CD4-positive, alpha-beta T cell (primary cell): ENCODE data around the gene GDI1. TPM values are rescaled to one million over a fixed set of nuclear protein-coding genes. Genes with fewer than 3 reads are reported as not detected.
"Not testable (repeated sequence)": the region's sequence is repeated elsewhere in the genome, so short reads cannot be mapped to it uniquely, and the experiment has no call there.

Source experiments
- ATAC-seq: fragments of 200-7000 bp; cut with Tn5 transposase; one replicate; pipeline ENCODE4 v1.10.0; 2022; ENCODE audit warnings: mild to moderate bottlenecking; ENCODE audit not compliant: poor library complexity
- CTCF ChIA-PET: fragments of 350-600 bp; sonication (Branson Sonifier 250); formaldehyde crosslinking; loops from one replicate; lab custom pipeline; 2021; ENCODE audit warnings: antibody characterized with exemption, inconsistent platforms; lab: Charles Lee
- POLR2A ChIA-PET: fragments of 350-600 bp; sonication (Branson Sonifier 250); formaldehyde crosslinking; loops from one replicate; lab custom pipeline; 2021; ENCODE audit warnings: antibody characterized with exemption, inconsistent platforms; lab: Charles Lee
- DNase-seq, 14 experiments: peaks; one replicate each; pipeline ENCODE4 v3.0.0-alpha.2; 2013 to 2020; ENCODE audit warnings: mixed read lengths in 2 of 14
- H3K27ac ChIP-seq, 2 donors: one replicate each; pipeline versions ENCODE4 v1.5.1 to v1.7.0; 2013; ENCODE audit warnings: low read length in 2 of 2, low read depth in 1 of 2, mild to moderate bottlenecking in 1 of 2
- H3K27me3 ChIP-seq, 2 experiments: 1 replicate in 1 of 2; 2 replicates in 1 of 2; pipeline versions ENCODE4 v1.6.1 to v1.7.0; 2013; ENCODE audit warnings: low read length in 2 of 2, control low read depth in 1 of 2, mild to moderate bottlenecking in 1 of 2, moderate library complexity in 1 of 2; ENCODE audit not compliant: insufficient read depth in 2 of 2, control insufficient read depth in 1 of 2
- H3K36me3 ChIP-seq: one replicate; pipeline ENCODE4 v1.6.1; 2013; ENCODE audit warnings: low read length, control low read depth; ENCODE audit not compliant: insufficient read depth
- H3K4me1 ChIP-seq: one replicate; pipeline ENCODE4 v1.6.1; 2013; ENCODE audit warnings: low read length, control low read depth; ENCODE audit not compliant: insufficient read depth
- H3K4me3 ChIP-seq: one replicate; pipeline ENCODE4 v1.5.1; 2013; ENCODE audit warnings: mild to moderate bottlenecking, low read length, moderate library complexity
- H3K9me3 ChIP-seq, 2 experiments: 1 replicate in 1 of 2; 2 replicates in 1 of 2; pipeline versions ENCODE4 v1.6.1 to v1.7.0; 2013; ENCODE audit warnings: low read length in 2 of 2, mild to moderate bottlenecking in 2 of 2, control low read depth in 1 of 2, moderate library complexity in 1 of 2; ENCODE audit not compliant: control insufficient read depth in 1 of 2, insufficient read depth in 1 of 2
- H3K27ac Mint-ChIP-seq: one replicate; pipeline ENCODE4 v1.8.0; 2020; ENCODE audit warnings: mixed read lengths
- H3K27me3 Mint-ChIP-seq: one replicate; pipeline ENCODE4 v1.8.0; 2021; ENCODE audit warnings: mixed read lengths
- H3K36me3 Mint-ChIP-seq: one replicate; pipeline ENCODE4 v1.8.0; 2021; ENCODE audit warnings: low read depth, mixed read lengths
- H3K4me1 Mint-ChIP-seq: one replicate; pipeline ENCODE4 v1.8.0; 2021; ENCODE audit warnings: low read depth, mixed read lengths
- H3K4me3 Mint-ChIP-seq: one replicate; pipeline ENCODE4 v1.8.0; 2020; ENCODE audit warnings: mild to moderate bottlenecking, mixed read lengths
- H3K9me3 Mint-ChIP-seq: one replicate; pipeline ENCODE4 v1.8.0; 2020; ENCODE audit warnings: mixed read lengths
- intact Hi-C, 2 experiments: fragments of 100-400 bp; cut with DNase I in 1 of 2; cut with micrococcal nuclease in 1 of 2; formaldehyde crosslinking; loops; one replicate each; pipeline versions ENCODE4 v1.15.1 to v1.9.0; 2023 to 2025; cut with DNase I, micrococcal nuclease
- total RNA-seq, 174 experiments: library from RNA in 2 of 174; stranded (reverse) in 2 of 174; gene quantifications; one replicate each; pipeline ENCODE4 v1.2.3 and lab custom pipeline; 2021 to 2026
- TF ChIP-seq, protein P1 (sequence below): fragments of 200-600 bp; IDR thresholded peaks from one replicate; pipeline ENCODE4 v1.8.0; 2022; ENCODE audit warnings: antibody characterized with exemption, mild to moderate bottlenecking

GDI1 gene
- total RNA-seq, 2 experiments from 2014 or later: 144 to 145 TPM

DNA sequence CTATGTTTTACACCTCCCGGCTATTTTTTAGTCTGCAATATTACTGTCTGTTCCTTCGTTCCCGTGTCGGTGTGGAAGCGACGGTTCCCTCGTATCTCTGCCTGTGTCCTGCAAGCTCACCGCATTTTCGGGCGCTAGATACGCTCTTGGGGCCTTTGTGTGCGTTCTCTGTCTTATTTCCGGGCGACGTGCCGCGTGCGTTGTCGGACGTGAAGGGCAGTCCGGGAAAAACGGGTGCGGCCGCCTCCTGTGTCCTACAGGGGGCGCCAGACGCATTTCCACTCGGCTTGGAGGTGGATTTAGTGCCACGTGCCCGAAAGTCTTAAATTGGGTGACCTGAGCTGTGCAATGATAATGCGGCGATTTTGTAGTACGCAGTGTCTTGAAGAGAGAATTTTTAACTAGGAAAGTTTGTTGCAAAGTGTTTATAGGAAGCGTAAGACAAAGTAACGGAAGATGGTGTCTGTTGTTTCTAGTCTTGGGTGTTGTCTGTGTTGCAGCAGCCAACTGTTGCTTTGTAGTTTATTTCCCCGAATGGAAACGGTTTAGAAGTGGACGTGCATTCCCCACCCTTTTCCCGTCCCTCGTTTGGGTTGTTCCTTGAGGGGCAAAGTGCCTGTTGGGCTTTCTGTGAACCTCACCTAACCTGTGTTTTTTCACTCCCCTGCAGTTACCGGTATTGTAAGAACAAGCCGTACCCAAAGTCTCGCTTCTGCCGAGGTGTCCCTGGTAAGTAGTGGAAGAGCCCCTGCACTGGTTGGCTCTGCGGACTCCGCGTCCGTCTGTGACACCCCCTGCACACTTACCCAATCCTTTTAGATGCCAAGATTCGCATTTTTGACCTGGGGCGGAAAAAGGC lies 38.1 kb upstream of the GDI1 start:
- intact Hi-C loops: loop anchor here in 1 of 2 experiments (5.0 kb wide), 1 partner anchor 133 kb away; no protein-coding TSS in a partner anchor
- H3K4me1 Mint-ChIP-seq: peaks cover 22% of the 10 kb centered on the region
- no peaks in the 10 kb centered on the region for H3K9me3 ChIP-seq
- peaks cover 27% of the 10 kb centered on the region for H3K4me1 ChIP-seq
- CTCF ChIA-PET: interaction anchor here (0.6 to 3.2 kb wide), 10 partner anchors 12 to 362 kb away, joined by 3 to 15 read pairs (median 3); partner anchors contain the start of genes SLC10A3 and TAFAZZIN
- H3K27ac Mint-ChIP-seq: peak overlapping the region; percentile 99
- H3K4me3 Mint-ChIP-seq: peak overlapping the region; percentile 98
- peaks cover 48% of the 10 kb centered on the region for H3K36me3 Mint-ChIP-seq
- peak overlapping the region; percentile 88 to 99 for H3K27ac ChIP-seq
- H3K27me3 Mint-ChIP-seq: no peaks in the 10 kb centered on the region
- no peaks in the 10 kb centered on the region for H3K27me3 ChIP-seq
- DNase-seq: peak; percentile 73 to 91 (median 80)
- POLR2A ChIA-PET: interaction anchor here (0.6 to 3.9 kb wide), 30 partner anchors 10 to 472 kb away, joined by 3 to 40 read pairs (median 4); partner anchors contain the start of genes ARHGAP4, ATP6AP1, DKC1 and DNASE1L1
- ATAC-seq: peak; percentile 50
- H3K36me3 ChIP-seq: peaks cover 24% of the 10 kb centered on the region
- peak overlapping the region; percentile 72 for H3K4me3 ChIP-seq
- H3K9me3 Mint-ChIP-seq: no peaks in the 10 kb centered on the region
- TF ChIP-seq, protein P1, sequence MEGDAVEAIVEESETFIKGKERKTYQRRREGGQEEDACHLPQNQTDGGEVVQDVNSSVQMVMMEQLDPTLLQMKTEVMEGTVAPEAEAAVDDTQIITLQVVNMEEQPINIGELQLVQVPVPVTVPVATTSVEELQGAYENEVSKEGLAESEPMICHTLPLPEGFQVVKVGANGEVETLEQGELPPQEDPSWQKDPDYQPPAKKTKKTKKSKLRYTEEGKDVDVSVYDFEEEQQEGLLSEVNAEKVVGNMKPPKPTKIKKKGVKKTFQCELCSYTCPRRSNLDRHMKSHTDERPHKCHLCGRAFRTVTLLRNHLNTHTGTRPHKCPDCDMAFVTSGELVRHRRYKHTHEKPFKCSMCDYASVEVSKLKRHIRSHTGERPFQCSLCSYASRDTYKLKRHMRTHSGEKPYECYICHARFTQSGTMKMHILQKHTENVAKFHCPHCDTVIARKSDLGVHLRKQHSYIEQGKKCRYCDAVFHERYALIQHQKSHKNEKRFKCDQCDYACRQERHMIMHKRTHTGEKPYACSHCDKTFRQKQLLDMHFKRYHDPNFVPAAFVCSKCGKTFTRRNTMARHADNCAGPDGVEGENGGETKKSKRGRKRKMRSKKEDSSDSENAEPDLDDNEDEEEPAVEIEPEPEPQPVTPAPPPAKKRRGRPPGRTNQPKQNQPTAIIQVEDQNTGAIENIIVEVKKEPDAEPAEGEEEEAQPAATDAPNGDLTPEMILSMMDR: peak; percentile 74

DNA sequence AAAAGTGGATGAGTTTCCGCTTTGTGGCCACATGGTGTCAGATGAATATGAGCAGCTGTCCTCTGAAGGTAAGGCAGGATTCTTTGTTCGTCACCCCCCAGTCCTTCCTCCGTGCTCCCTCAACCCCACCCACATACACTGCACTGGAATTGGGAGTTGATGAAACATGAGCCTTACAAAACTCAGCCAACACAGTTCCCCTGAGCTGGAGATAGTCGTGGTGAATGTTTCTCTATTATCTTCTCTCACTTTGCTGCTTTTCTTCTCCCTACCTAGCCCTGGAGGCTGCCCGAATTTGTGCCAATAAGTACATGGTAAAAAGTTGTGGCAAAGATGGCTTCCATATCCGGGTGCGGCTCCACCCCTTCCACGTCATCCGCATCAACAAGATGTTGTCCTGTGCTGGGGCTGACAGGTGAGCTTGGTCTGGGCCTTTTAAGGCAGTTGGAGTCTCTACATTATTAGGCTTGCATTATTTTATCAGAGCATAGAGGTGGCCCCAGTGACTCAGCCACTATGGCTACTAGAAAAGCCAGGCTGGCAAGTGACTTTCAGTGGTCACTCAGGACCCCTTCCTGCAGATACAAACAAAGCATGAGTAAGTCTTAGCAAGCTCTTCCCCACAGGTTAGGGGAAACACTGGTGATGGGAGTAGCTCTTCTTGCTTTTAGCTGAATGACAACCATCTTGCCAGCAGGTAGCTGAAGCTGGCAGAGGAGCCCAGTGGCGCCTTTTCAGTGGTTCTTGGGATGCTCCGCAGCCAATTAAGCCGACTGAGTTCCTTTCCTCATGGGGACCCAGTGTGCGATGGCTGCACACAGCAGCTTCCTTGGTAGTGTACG lies 37.2 kb upstream of the GDI1 start:
- ChIA-PET CTCF (interaction anchor here (0.9 to 3.2 kb wide), 4 partner anchors 12 to 91 kb away, joined by 3 to 15 read pairs (median 6); partner anchors contain the start of genes SLC10A3 and TAFAZZIN), POLR2A (interaction anchor here (0.8 to 3.9 kb wide), 12 partner anchors 9 to 473 kb away, joined by 3 to 40 read pairs (median 12); partner anchors contain the start of genes ARHGAP4, ATP6AP1, DNASE1L1 and EMD)
- H3K9me3 Mint-ChIP-seq: no peaks in the 10 kb centered on the region
- peak overlapping the region; percentile 72 for H3K4me3 ChIP-seq
- H3K9me3 ChIP-seq: no peaks in the 10 kb centered on the region
- H3K27me3 Mint-ChIP-seq: no peaks in the 10 kb centered on the region
- H3K27ac ChIP-seq: peak overlapping the region; percentile 88 to 99
- TF ChIP-seq, protein P1: no peak
- peak overlapping the region; percentile 99 for H3K27ac Mint-ChIP-seq
- ATAC-seq: peak; percentile 5
- intact Hi-C loops: loop anchor here (2.0 to 5.0 kb wide), 2 partner anchors 27 to 133 kb away; no protein-coding TSS in a partner anchor
- peaks cover 22% of the 10 kb centered on the region for H3K4me1 Mint-ChIP-seq
- H3K36me3 ChIP-seq: peaks cover 24% of the 10 kb centered on the region
- H3K36me3 Mint-ChIP-seq: peaks cover 48% of the 10 kb centered on the region
- DNase-seq: peak in 5 of 14 experiments; percentile 25 to 59 (median 37)
- no peaks in the 10 kb centered on the region for H3K27me3 ChIP-seq
- H3K4me3 Mint-ChIP-seq: peak overlapping the region; percentile 98
- peaks cover 27% of the 10 kb centered on the region for H3K4me1 ChIP-seq

DNA sequence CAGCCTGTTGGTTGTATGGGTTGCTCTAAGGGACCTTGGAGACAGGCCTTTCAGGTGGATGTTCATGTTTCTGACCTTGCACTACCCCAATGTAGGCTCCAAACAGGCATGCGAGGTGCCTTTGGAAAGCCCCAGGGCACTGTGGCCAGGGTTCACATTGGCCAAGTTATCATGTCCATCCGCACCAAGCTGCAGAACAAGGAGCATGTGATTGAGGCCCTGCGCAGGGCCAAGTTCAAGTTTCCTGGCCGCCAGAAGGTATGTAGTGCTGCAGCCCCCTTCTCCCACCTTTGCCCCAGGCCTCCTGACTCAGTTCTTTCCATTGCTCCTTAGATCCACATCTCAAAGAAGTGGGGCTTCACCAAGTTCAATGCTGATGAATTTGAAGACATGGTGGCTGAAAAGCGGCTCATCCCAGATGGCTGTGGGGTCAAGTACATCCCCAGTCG lies 36.6 kb upstream of the GDI1 start:
- Histone ChIP-seq H3K4me1 (peaks cover 27% of the 10 kb centered on the region), H3K27ac (peak overlapping the region in 1 of 2 donors; percentile 18), H3K36me3 (peaks cover 24% of the 10 kb centered on the region)
- not testable (repeated sequence) for H3K4me3 ChIP-seq, DNase-seq, H3K9me3 Mint-ChIP-seq, H3K9me3 ChIP-seq, H3K27me3 Mint-ChIP-seq, H3K27me3 ChIP-seq, ATAC-seq
- ChIA-PET POLR2A (interaction anchor here (0.8 to 3.9 kb wide), 7 partner anchors 9 to 90 kb away, joined by 3 to 40 read pairs (median 12); partner anchors contain the start of genes ATP6AP1, DNASE1L1, SLC10A3 and TAFAZZIN), CTCF (interaction anchor here (3.2 kb wide), 1 partner anchor 11 kb away, joined by 15 read pairs; the partner anchor contains the start of gene TAFAZZIN)
- H3K27ac Mint-ChIP-seq: peak overlapping the region; percentile 99
- H3K36me3 Mint-ChIP-seq: peaks cover 48% of the 10 kb centered on the region
- intact Hi-C loops: loop anchor here in 1 of 2 experiments (2.0 to 5.0 kb wide), 2 partner anchors 26 to 132 kb away; no protein-coding TSS in a partner anchor
- H3K4me3 Mint-ChIP-seq: peak overlapping the region; percentile 98
- peaks cover 22% of the 10 kb centered on the region for H3K4me1 Mint-ChIP-seq
